Ovary (tissue), 3 donors: ENCODE measurements around the gene SCD.

Experiments used
- EP300 ChIP-seq: sonication (generic); formaldehyde crosslinking; IDR thresholded peaks from one replicate; pipeline ENCODE4 v1.6.1; 2017; ENCODE audit warnings: antibody characterized with exemption
- TF ChIP-seq, protein P1 (sequence below), 3 donors: fragments of 450-650 bp in 2 of 3; fragments of 200-600 bp in 1 of 3; IDR thresholded peaks; one replicate each; pipeline versions ENCODE4 v1.5.1 to v1.8.0; 2016 to 2022; ENCODE audit warnings: antibody characterized with exemption in 3 of 3, mild to moderate bottlenecking in 1 of 3
- donor health status: DM: no; HTN: no; CAD: no.

DNA sequence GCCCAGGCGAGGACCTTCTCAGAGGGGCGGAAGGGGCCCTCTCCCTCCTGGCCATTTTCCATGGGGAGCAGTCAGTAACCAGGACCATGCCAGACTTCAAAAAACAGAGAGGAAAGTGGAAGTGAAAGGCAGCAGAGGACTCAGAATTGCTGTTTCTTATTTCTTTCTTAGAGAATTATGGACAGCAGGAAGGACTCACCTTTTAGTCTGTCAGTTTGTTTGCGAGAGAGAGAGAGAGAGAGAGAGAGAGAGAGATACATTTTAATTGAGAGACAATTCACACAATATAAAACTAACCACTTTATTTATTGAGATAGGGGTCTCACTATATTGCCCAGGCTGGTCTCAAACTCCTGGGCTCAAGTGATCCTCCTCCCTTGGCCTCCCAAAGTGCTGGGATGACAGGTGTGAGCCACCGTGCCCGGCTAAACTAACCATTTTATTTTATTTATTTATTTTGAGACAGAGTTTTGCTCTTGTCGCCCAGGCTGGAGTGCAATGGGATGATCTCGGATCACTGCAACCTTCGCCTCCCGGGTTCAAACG lies 24.5 kb downstream of the SCD start:
- TF ChIP-seq, protein P1, sequence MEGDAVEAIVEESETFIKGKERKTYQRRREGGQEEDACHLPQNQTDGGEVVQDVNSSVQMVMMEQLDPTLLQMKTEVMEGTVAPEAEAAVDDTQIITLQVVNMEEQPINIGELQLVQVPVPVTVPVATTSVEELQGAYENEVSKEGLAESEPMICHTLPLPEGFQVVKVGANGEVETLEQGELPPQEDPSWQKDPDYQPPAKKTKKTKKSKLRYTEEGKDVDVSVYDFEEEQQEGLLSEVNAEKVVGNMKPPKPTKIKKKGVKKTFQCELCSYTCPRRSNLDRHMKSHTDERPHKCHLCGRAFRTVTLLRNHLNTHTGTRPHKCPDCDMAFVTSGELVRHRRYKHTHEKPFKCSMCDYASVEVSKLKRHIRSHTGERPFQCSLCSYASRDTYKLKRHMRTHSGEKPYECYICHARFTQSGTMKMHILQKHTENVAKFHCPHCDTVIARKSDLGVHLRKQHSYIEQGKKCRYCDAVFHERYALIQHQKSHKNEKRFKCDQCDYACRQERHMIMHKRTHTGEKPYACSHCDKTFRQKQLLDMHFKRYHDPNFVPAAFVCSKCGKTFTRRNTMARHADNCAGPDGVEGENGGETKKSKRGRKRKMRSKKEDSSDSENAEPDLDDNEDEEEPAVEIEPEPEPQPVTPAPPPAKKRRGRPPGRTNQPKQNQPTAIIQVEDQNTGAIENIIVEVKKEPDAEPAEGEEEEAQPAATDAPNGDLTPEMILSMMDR (IDR thresholded peaks at IDR 0.05), result no peak
- no peak for TF ChIP-seq EP300
